Measurements from ENCODE around the gene ETFA.
"Not testable (repeated sequence)": the region's sequence is repeated elsewhere in the genome, so short reads cannot be mapped to it uniquely, and the experiment has no call there.

The ETFA gene

DNA sequence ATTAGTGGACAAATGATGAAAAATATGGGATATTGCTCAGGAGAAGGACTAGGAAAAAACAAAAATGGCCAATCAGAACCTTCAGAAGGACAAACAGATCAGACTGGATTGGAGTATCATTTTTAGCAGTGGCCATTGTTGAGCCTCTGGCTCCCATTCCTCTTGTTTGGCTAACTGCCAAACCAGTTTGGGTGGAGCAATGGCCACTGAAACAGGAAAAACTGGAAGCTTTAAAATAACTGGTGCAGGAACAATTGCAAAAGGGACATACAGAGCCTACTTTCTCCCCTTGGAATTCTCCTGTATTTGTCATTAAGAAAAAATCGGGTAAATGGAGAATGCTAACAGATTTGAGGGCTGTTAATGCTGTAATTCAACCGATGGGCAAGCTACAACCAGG is 45.5 kb downstream of the ETFA start:
- not testable (repeated sequence) for DNase-seq

DNA sequence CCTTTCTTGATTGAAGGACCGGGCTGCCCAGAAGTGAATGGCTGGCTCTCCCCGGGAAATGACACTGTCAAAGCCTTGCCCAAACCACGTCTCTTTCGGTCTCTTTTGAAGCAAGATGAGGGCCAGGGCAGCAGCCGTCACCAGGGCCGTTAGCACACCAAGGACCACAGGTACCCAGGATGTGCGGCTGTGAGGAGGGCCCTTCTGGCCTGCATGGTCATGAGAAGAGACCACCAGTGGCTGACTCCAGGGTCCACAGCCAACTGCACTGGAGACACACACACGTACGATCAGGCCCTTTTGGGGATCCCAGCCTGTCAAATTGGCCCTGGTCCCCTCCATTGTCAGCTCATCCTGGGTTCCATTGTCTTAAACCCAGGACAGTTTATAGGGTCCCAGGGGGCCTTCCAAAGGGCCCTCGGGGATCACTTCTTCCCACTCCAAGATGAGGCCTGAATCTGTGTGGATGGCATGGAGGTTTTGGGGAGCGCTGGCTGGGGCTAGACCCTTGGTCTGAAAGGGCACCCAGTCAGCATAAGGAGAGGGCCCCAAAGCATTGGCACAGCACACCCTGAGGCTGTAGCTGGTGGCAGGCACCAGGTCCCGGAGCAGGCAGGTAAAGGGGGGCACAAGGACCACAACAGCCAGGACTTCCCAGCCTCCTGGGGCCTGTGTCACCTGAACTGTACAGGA is 50.9 kb downstream of the ETFA start:
- DNase-seq: no peak

DNA sequence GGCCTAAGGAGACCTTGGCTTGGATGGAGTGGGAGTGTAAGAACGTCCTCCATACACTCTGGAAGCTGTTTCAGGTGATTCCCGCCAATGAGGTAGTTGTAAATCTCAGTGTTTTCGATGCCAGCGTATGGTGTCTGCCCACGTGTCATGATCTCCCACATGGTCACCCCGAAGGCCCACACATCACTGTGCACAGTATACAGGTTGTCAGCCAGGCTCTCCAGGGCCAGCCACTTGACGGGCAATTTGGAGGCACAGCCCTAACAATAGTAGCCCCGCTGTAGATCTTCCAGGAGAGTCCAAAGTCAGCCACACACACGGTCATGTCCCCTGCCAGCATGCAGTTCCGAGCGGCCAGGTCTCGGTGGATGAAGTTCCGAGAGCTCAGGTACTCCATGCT is 51.9 kb downstream of the ETFA start:
- no peak for DNase-seq

DNA sequence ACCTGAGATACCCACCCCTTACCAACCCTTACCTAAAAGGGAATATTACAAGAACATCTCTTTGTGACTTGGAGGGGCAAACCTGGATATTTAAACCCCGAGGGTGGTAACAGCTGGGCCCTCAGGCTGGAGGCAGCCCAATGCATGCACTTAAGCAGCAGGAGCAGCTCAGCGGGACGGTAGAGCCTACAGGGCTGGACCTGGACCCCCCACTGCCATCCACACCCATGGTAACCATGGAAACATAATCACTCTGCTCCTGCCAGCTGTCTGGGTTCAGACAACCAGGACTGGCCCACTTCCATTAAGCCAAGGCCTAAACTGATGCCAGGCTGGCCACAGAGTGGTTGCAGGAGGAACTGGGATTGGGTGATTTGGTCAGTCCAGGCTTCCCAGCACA is 52.8 kb downstream of the ETFA start:
- no peak for DNase-seq

DNA sequence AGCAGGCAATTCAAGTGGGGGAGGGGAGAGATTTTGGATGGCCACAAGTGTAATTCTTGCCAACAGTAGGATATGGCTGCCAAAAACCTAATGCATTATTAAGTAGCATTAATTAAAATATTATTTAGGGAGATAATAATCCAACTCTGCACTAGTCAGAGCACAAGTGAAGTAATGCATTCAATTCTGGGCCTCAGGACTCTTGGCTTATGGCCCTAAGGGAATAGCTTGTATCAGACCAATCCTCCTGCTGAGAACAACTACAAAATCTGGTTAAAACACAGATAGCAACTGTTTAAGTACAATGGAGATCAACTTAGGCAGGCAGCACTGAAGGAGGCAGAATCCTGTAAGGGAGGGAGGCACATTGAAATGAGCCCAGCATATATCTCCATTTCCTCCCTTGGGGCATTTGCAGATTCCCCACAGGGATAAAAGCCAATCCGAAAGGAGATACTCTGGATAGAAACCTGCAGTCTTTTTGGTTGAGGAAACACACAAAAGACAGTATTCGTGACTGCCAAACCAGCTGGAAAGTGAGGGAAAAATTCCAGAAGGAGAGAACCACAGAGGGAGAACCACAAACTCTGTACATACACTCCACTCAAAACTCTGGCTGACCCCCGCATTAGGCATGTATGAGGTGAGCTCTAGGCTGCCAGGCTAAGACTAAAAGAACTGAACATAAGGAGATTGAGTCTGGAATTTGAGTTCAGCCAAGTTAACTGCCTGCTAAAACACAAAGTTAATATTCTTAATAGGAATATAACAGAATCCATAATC is 57.4 kb downstream of the ETFA start:
- DNase-seq: no peak

DNA sequence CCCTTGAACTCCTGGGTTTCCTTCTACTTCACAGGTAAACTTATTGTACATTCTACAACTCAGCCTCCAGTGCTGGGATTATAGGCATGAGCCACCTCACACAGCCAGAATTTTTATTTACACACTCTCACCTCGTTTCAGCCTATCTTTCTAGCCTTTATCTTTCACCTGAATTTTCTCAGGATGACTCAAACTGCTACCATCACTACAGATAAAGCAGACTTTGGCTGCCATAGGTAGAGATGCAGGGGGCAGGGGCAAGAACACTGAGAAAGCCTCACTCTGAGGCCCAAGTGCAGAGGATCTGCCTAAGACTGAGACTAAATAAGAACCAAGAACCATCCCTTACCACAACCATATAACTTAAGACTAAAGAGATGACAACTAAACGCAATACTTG is 59.0 kb downstream of the ETFA start:
- no peak for DNase-seq

DNA sequence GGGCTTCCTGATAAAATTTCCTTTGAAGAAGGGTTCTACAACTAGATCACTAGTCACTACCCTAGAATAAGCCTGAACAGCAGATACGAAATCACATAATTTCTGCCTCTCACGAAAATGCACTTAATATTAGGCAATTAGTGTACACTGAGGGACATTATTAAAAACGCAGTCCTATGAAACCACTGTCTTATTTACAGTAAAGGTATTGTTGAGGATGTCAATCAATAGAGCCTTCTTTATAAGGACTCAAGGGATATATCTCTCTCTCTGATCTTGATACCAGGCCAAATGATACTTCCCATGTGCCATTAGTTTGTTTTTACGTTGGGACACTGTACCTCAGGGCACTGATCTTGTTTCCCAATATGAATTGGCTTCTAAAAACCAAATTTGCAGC is 59.6 kb downstream of the ETFA start:
- no peak for DNase-seq

DNA sequence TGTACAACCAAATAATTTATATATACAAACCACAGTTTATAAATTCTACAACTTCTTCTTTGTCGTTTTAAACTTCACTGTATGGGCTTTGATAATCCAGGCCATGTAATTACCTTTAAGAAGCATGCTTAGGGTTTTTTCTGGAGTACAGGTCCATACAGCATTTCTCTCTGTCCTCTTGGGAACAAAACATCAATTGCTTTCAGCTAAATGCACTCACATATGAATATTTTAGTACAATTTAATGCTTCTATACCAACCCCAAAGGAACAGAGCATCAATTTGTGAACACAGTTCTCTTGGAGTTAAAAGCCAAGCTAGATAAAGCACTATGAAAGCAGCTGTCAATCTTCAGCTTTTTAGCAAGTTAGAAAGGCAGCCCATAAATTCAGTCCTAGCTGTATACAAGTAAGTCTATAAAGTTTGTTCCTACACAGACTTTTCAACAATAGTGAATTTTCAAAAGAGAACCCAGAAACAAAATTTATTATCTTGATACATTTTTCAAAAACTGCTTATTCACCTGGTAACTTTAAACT is 66.1 kb downstream of the ETFA start:
- no peak for DNase-seq

DNA sequence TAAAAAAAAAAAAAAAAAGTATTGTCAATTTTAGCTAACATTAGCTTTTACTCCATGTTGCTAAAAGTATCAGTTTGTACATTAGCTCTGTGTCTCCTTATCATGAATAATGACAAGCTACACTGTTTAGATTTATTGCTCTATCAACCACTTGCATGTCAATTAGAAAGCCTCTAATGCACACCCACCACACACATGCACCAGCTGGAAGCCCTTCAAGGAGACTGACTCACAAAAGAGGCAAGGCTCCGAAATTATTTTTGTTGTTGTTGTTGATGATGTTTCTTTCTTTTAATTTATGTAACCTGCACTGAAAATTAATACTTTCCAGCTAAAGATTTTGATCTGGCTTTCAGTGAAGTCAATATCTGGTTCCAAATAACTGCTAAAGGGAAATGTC is 71.5 kb downstream of the ETFA start:
- no peak for DNase-seq

DNA sequence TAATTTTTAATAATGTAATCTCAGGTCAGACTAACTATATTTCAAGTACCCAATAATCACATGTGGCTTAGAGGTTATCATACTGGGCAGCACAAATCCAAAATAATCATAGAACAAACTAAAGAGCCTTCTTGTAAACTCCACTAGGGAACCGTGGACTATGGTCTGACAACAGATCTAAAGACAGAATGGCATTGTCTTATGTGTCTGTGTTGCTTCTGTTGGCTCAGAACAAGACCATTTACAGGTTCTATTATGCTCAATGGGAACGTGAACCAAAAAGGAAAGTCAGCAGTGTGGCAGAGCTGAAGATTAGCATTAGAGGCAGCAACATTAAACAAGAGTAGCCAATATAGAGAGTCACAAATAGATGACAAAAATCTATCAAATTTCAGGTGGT is 74.9 kb downstream of the ETFA start:
- DNase-seq: no peak

DNA sequence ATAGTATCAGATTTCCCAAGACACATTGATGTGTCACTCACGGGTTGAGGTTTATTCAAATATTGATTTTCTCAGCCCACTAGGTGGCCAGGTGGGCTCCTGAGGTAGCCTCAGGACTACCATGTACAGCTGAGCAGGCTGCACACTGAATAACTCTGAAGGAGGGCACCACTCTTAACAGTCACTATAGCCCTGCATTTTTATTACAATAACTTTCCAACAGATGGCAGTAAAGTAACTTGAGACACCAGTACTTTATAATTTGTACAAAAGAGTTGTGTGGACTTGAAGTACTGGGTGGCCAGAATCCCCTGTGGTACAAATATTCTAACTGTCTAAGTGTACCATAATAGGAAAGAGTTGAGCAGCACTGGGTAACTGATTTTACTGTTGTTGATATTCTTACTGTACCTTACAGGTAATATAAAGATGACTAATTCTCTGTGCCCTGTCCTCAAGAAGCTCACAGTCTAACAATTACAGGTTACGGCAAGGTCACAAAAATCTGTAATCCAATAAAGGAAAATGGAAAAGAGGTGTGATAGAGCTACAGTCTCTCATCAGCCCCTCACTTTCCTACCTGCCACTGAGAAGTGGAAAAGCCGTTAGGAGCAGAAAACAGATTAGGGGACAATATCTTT is 76.0 kb downstream of the ETFA start:
- DNase-seq: no peak

DNA sequence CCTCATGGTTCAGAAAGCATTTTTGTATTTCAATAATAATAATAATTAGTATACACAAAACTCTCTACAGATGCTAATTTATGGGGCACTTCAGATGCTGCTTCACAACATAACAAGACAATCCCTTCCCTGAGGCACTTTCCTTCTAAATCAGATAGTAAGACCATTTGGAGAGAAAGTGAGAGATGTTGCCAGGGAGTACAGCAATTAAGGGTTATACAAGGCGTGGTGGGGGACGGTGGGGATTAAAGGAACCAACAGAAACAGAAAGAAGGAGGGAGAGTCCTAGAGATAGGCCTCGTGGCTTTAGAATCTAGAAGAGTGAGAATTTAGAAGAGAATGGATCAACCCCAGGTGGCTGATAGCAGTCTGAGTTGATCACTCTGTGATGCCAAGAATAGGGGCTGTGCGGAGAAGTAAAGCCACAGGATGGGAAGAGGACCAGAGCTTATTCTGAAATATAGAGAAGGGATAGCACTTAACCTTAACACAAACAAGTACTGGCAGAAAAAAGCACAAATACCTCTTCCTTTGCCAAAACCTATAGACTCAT is 76.9 kb downstream of the ETFA start:
- no peak for DNase-seq

DNA sequence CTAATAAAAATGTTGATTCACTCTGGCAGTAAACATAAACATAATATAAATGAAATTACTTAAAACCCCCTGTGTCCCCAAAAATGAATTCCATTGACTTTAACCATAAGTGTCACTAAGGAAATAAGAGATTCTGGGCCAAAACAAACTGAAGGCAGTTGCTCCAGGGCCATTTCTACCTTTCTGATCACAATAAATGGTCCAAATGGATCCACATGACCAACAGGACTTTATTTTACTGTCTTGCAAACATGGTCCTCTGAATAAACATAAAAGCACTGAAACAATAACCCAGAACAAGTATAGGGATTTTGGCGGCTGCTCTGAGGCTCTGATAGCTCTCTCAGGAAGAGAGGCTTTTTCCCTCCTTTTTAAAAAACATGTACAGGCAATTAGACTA is 77.3 kb downstream of the ETFA start:
- DNase-seq: no peak

DNA sequence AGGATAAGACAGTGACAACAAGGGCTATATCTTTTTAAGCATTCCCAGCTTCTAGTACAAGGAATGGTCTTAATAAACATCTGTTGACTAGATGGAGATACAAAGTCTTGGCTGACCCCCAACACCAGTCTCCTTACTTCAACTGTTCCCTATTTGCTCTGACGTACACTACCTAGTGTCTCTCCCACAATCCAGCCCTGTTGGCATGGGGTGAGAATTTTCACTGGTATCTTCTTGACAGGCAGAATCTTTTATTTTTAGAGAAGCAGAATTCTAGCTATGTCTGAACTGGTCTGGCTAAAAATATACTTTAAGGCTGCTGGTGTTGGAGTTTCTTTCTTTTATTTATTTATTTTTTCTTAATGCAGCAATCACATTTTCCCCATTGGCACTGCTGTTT is 82.0 kb downstream of the ETFA start:
- DNase-seq: no peak

DNA sequence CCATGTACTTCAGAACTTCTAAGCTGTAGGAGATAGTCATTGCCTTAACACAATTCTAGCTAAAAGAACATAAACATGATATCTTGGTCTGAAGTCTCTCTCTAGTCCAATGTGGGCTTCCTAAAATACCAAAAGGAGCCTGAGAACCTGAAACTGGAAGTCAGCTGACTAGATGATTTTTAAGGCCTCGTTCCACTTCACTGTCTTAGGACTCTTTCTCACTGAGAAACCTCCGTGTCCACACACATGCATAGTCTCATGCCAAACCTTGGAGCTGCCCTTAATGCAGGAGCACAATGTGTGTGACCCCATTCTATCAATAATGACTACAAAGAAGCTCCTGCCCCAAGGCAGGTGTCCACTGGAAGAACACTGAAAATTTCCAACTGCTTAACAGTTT is 87.7 kb downstream of the ETFA start:
- no peak for DNase-seq

DNA sequence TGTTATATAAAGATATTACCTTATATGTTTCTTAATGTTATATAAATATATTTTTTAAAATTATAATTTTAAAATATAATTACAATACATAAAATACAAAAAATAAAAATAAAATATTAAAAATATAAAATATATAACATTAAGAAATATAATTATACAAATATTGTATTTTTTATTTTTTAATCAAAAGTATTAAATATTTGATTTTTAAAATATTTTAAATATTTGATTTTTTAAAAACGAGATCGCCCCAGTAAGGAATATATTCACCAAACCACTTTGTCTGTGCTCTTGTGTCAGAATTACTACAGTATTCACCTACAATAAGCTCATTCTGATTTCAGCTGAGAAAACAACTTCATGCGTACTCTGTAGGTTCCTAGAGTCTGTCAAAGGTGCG is 89.1 kb downstream of the ETFA start:
- no peak for DNase-seq

DNA sequence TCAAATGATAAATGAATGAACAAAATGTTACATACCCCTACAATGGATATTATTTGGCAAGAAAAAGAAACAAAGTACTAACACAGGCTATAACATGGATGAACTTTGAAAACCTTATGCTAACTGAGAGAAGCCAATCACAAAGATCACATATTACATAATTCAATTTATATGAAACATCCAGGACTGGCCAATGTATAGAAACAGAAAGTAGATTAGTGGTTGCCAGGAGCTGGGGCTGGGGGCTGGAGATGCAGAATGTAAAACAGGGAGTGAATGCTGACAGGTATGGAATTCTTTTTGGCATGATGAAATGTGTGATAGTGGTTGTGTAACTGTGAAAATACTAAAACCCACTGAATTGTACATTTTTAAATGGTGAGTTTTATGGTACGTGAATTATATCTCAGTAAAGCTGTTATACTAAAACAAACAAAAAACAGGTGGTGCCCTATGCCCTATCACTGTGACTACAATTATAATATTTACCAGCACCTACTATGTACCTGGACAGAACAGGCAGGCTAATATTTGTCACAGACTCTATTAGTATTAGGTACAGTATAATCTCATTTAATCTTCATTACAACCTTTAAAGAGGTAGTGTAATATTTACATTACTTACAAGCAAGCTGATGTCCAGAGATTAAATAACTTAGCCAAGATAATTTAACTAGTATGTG is 90.0 kb downstream of the ETFA start:
- DNase-seq: no peak

DNA sequence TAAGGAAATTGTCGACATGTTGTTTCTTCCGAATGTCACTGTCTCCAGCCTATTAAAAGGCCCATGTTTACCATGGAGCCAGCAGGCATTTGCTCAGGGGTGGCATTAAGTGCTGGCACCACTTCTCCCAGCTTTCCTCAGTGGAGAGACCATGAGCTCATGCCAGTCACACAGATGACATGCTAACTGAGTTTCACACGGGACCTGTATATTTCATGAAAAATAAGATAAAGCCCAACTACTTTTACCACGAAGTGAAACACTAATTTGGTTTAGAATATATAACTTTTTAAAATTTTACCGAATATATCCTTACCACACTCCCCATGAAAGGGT is 93.4 kb downstream of the ETFA start:
- no peak for DNase-seq

DNA sequence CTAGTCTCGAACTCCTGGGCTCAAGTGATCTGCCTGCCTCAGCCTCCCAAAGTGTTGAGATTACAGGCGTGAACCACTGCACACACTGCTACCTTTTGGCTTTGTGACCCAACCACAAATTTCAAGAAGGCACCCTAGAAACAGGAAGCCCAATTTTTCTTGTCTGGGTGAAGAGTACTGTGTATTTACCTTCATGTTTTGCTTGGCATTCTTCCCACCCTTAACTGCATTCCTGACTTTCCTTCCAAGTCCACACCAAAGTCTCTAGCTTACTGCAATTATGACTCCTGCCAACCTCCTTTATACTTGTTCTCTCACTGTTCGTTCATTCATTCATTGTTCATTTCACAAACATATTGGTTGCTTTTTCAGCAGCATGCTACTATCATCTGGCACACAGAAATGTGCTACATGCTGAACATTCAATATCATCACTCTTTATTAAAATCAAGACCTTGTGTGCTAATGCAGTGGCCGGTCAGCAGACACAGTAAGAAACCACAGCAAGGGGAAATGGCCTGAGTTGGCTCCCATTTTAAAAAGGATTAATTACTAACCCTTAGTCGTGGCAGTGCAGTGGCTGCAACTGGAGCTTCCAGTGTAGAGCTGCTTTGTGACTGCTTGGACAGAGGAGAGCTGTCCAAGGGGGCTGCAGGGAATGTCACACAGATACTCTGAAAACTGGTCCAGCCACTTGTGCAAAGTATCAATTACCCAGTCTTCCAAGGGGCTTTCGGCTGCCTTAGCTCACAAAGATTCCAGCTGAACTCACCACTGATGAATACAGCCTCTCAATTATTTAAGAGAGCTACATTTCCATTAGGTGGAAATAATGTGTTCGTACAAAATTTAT is 94.0 kb downstream of the ETFA start:
- DNase-seq: no peak

DNA sequence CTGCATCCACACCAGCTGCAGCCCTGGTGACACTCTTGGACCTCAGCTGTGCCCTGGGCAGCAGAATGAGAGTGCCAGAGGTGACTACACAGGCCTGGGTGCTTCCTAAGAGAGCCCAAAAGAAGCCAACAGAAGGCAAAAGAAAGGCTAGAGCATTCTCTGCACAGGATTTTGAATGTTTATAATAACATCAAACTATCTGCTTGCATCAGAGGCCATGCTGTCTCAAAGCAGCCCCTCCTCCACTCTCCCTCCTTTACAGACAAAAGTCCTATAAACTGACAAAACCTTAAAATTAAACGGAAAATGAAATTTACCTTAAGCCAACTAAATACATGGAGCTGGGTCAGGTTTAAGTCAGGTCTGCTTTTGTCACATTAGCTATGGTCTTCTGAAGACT is 95.6 kb downstream of the ETFA start:
- no peak for DNase-seq

DNA sequence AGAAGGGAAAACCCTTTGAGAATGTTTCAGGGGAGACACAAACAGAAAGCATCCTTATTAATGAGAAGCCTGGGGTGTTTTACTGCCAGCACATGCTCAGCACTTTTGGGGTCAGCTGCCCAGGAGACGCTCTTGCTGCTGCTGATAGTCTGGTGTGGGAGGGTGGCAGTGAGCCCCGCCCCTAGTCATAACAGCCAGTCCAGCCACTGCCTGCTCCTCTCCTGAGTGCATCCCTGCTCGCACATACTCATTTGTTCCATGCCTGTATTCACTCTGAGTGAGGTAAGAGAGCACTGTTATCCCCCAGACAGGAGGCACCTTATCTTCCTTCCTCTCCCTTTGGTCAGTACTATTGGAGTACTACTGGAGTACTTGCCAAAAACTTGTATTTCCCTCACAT is 101.3 kb downstream of the ETFA start:
- no peak for DNase-seq

DNA sequence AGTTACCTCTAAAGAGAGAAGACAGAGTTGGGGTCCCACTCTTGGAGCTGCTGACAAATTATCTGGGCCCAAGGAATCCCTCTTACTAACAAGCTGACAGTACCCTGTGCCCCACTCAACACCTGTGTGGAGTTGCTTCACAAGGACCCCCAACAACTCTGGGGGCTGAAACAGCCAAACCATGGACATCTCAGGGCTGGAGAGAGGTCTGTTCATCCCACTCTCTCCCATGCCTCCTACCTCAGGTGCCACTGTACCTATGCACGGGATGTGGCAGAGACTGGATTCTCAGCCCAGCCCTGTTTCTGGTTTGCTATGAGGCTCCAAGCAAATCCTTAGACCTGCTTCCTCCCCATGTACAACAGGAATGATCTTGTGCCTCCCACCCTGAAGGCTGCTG is 101.7 kb downstream of the ETFA start:
- DNase-seq: no peak
